Retinal pigment epithelial cell (primary cell): ENCODE data around the gene PHACTR3.

Source experiments
- DNase-seq: peaks from one replicate; pipeline ENCODE4 v3.0.0-alpha.2; 2010; ENCODE audit warnings: low read depth
- H3K4me3 ChIP-seq: 2 replicates; pipeline ENCODE4 v1.5.1; 2011; ENCODE audit warnings: mild to moderate bottlenecking, low read length, control low read depth, moderate library complexity
- TF ChIP-seq, protein P1 (sequence below): conservative IDR thresholded peaks from 2 replicates; pipeline ENCODE4 v1.5.1; 2011; ENCODE audit warnings: low read depth, low read length, control low read depth, inconsistent platforms

Gene PHACTR3

DNA sequence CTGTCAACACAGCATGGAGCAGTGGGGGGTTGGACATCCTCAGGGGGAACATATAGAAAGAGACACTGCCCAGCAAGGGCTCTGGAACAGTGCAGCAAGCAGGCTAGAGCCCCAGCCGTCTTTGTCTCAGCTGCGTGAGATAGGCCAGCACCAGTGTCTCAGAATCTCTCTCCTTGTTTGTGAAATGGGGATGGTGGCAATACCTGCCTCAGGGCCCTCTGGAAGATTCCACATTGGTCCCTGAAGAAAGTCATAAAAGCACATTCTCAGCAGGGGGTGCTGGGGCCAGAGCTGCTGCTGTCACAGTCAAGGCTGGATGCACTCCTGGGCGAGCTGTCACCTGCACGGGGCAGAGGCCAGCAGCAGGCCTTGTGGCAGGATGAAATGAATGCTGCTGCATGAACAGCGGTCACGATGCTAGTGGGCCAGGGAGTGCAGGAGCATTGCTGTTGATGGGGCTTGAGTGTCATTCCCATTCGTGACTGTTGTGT, 207.4 kb downstream of the PHACTR3 start:
- TF ChIP-seq, protein P1, sequence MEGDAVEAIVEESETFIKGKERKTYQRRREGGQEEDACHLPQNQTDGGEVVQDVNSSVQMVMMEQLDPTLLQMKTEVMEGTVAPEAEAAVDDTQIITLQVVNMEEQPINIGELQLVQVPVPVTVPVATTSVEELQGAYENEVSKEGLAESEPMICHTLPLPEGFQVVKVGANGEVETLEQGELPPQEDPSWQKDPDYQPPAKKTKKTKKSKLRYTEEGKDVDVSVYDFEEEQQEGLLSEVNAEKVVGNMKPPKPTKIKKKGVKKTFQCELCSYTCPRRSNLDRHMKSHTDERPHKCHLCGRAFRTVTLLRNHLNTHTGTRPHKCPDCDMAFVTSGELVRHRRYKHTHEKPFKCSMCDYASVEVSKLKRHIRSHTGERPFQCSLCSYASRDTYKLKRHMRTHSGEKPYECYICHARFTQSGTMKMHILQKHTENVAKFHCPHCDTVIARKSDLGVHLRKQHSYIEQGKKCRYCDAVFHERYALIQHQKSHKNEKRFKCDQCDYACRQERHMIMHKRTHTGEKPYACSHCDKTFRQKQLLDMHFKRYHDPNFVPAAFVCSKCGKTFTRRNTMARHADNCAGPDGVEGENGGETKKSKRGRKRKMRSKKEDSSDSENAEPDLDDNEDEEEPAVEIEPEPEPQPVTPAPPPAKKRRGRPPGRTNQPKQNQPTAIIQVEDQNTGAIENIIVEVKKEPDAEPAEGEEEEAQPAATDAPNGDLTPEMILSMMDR = no peak
- no peak overlapping the region for H3K4me3 ChIP-seq
- DNase-seq = no peak

DNA sequence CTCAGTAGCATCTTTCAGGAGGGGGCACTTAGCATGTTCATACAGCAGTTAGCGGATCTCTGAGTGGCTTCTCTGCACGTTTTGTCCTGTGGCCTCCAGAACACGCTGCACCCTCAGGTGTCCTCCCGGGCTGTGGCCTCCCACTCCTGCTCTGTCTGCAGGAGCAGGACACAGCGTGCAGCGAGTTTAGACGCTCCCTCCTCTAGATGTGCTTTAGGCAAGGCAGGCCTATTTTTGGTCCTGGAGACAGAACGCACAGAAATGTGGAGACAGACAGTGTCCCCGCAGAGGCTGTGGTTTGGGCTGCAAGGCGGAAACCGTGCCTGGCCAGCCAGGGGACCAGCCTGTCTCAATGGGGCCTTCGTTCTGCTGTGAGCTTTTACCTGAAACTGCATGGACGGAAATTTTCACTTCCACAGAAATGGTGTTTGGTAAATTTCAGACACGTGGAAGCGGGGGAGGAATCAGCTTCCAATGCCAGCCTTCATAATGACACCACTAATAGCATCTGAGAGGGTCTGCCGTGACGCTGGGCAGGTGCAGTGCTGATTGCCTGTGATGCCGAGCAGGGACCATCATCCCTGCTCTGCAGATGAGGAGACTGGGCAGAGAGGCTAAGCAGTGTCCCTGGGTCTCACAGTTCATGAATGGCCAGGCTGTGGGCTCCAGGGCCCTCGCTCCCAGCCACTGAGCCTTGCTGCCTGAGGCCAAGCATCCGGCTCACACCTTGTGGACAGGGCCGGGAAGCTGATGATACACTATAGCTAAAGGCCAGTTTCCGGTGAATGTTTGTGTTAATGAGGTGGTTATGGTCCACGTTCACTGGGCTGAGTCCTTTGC, 208.2 kb downstream of the PHACTR3 start:
- H3K4me3 ChIP-seq = no peak overlapping the region
- no peak for DNase-seq
- TF ChIP-seq, protein P1 = no peak

DNA sequence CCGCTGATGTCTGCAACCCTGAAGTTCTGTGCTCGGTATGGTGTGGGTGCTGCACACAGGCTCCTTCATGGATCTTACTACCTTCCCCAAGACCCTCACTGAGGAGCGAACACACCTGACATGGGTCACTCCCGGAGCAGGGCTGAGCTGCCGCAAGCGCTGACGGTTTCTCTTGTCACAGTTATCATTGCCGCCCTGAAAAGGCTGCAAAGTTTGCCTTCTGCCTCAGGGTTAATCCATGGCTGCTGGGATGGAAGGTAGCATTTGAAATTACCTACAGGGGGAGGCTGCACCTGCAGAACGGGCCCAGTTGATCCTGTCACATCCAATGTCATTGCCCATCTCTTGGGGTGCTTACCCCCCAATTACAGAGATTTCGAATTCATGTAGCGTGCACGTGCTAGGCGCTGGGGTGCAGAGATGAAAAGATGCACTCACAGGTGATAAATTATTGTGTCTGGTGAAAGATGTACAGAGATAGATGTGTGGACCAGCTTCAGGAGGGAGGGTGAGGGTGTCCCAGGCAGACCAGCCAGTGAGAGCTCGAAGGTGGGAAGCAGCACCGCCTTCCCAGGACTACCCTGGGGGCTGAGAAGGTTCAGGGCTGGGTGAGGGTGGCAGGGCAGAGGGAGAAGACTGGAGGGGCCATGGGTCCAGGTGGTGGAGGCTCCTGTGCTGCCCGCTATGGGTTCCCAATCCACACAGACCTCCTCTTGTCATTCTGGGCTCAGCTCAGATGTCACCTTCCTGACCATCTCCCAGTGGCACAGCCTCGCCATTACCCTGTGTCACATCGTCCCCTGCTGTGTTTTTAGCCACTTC, 209.0 kb downstream of the PHACTR3 start:
- TF ChIP-seq, protein P1 = no peak
- H3K4me3 ChIP-seq = no peak overlapping the region
- no peak for DNase-seq

DNA sequence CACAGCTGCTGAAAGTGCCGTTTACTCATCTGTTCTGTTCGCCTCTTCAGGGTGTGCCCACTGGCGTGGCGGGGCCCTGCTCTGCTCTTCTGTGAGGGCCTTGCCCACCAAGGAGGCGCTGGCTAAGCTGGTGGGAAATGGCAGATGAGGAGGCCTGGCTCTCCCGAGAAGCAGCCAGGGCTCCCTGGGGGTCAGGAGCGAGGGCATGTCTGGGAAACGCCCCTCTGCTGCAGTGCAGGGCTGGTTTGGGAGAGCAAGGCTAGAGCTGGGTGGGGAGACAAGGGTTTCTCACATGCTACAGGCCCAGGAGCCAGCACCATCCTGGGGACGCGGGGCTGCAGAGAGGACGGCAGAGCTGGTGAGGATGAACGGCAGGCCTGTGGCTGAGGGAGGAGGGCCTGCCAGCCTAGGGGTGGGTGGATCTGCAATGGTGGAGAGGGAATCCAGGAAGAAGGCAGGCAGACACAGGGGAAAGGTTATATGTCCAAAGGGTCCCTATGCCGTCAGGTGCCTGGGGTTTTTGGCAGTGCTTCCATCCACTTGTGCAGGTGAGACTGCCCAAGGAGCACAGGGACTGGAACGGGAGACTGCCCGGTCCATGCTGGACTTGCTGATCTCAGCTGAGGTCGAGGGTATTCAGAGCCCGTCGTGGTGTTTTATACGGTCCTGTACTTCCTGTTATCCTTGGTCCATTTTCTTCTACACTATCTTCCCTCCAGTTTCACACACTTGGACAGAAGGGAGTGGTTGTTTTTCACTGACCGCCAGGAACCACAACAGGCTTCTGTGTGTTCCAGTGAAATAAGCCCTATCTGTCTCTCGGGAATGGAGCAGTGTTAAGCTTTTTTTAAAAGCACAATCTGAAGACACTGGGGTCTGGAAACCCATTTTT, 209.9 kb downstream of the PHACTR3 start:
- no peak overlapping the region for H3K4me3 ChIP-seq
- no peak for DNase-seq
- TF ChIP-seq, protein P1 = no peak

DNA sequence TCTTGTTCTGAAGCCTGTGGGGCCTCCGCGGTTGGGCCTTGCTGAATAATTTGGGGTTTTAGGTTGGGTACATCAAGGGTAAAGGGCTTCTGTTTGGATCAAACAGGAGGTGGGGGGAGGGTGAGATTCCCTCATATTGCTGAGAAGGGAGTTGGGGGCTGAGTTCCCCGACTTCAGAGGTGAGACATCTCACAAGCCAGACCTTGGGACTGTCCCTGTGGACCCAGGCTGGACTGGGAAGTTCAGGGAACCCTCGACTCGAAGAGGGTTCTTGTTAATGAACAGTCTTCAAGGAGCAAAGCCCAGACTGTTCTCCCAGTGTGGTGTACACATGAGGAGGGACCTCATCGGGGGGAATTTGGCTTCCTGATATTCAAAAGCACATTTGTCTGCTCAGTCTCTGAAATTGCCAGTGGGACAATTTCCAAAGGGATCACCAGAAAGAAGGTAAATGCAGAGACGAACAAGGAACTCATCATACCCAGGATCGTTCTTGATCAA, 210.6 kb downstream of the PHACTR3 start:
- DNase-seq = no peak
- H3K4me3 ChIP-seq = no peak overlapping the region
- TF ChIP-seq, protein P1 = no peak

DNA sequence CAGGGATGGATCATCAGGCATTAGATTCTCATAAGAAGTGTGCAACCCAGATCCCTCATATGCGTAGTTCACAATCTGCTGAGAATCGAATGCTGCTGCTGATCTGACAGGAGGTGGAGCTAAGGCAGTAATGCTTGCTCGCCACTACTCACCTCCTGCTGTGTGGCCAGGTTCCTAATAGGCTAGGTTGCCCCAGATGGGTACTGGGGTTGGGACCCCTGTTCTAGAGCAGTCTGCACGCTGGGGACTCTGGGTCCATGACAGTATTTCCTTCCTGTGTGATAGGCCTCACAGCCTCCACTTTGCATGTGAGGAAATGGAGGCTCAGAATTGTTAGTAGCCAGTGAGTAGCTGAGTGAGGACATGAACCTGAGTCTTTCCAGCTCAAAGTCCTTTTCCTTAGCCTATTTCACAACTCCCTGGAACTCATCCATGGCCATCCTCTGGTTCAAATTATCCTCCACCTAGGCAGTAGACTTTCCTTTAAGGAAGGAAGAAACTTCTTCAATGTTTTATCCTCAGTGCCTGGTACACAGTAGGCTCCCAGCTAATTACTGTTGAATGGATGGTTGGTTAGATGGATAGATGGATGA, 211.9 kb downstream of the PHACTR3 start:
- no peak overlapping the region for H3K4me3 ChIP-seq
- TF ChIP-seq, protein P1 = no peak
- no peak for DNase-seq
